Activated naive CD4-positive, alpha-beta T cell treated with anti-CD3 and anti-CD28 coated beads, Interleukin-2, amount 50 U/mL, for 72 hours (primary cell): ENCODE results near the gene TMEM121. TPM values are rescaled to one million over a fixed set of nuclear protein-coding genes. Genes with fewer than 3 reads are reported as not detected.
A peak's percentile ranks its signal among the peaks of the same experiment; 100 is the strongest.
"Not testable (repeated sequence)": the region's sequence is repeated elsewhere in the genome, so short reads cannot be mapped to it uniquely, and the experiment has no call there.

ENCODE experiments used
- ATAC-seq, 2 donors: fragments of 150-1000 bp; cut with Tn5 transposase; 2 replicates each; pipeline ENCODE4 v1.10.0; 2021; ENCODE audit warnings: mild to moderate bottlenecking in 2 of 2, moderate library complexity in 2 of 2
- DNase-seq, 2 donors: peaks; one replicate each; pipeline ENCODE4 v3.0.0; 2021 to 2022; ENCODE audit warnings: low spot score in 2 of 2
- H3K27ac Mint-ChIP-seq, 2 donors: one replicate each; pipeline ENCODE4 v1.8.0; 2022; ENCODE audit warnings: mild to moderate bottlenecking in 2 of 2, mixed read lengths in 2 of 2
- H3K36me3 Mint-ChIP-seq, 2 donors: one replicate each; pipeline ENCODE4 v1.8.0; 2022; ENCODE audit warnings: mixed read lengths in 2 of 2
- H3K9me3 Mint-ChIP-seq, 2 donors: one replicate each; pipeline ENCODE4 v1.8.0; 2022; ENCODE audit warnings: mixed read lengths in 2 of 2
- total RNA-seq, 2 donors: library from RNA; stranded (reverse); gene quantifications; one replicate each; pipeline ENCODE4 v1.2.3, GENCODE V29; 2022

Gene TMEM121
- total RNA-seq, 2 donors from 2014 or later, result 2.2 to 10.2 TPM

GRCh38 chr14:105531088-105531893 is 4.9 kb downstream of the TMEM121 start:
- no peak for ATAC-seq
- Mint-ChIP-seq H3K27ac (no peak overlapping the region), H3K9me3 (no peaks in the 10 kb centered on the region), H3K36me3 (peaks cover 0 to 5% of the 10 kb centered on the region in 2 donors)
- DNase-seq, result no peak

DNA sequence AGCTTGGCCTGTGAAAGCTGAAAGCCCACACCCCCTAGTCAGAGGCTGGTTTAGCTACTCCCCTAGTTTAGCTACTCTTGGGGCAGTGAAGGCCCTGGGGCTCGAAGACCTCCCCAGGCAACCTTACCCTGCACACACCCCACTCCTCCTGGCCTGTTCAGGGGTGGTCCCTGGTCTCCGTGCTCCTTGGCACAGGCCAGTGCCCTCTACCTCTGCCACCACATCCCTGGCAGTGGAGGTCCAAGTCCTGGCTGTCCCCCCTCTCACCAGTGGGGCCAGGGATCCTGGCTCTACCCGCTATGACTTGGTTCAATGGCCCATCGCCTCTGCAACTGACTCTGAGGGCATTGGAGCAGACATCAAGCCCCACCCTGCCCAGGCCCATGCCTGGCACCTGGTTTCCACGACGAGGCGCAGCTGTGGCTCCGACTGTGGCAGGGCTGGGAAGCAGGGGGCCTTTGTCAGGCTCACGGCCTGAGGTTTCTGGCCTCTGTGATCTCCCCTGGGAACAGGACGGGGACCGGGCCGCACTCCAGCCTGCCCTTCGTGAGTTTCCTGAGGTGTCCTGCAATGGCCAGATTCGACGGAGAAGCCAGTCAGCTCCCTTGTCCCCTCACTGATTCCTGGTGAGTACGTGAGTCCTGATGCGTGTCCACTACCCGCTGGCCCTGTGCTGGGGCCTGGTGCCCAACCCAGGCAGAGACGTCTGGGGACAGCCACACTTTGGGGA is 5.7 kb downstream of the TMEM121 start:
- Mint-ChIP-seq H3K9me3 (no peaks in the 10 kb centered on the region), H3K36me3 (peaks cover 0 to 5% of the 10 kb centered on the region in 2 donors)
- no peak for DNase-seq

DNA sequence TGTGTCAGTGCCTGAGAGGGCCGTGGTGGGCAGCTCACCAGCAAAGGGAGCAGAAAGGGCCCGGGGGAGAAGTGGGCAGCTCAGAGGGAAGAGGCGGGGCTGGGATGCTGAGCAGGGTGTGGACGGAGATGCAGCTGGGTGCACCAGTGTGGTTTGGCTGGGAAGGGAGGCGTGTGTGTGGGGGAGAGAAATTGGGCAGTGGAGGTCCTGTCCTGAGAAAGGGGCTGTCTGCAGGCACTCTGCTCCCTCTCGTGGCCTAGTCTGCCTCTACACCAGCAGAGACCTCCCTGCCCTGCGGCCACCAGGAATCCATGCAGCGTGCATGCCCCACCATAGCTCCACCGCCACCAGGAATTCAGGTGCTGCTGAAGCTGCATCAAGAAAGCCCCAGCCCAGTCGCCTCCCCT is 6.4 kb downstream of the TMEM121 start:
- Mint-ChIP-seq H3K27ac (no peak overlapping the region), H3K9me3 (no peaks in the 10 kb centered on the region), H3K36me3 (peaks cover 0 to 5% of the 10 kb centered on the region in 2 donors)
- no peak for DNase-seq
- ATAC-seq, result no peak

More for the DNA sequence above, 5.7 kb downstream of the TMEM121 start:
- H3K27ac Mint-ChIP-seq, result peak overlapping the region in 1 of 2 donors; percentile 22
- no peak for ATAC-seq

DNA sequence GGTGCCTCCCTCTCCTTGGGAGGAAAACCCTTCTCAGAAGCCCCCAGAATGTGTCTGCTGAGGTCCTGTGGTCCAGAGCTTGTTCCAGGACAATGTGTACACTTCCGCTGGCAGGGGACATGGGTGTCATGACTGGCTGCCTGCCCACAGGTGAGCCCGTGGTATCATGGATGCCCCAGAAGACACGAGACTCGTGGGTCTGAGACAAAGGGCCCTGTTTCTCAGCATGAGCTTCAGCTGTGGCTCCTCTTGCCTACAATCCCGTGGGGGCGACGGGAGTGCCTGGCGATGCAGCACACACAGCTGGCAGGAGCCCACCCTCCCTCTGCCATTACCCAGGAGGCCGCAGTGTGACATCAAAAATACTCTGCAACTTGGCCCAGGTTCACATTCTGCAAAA is 7.0 kb downstream of the TMEM121 start:
- ATAC-seq (no peak), DNase-seq (no peak)
- H3K27ac Mint-ChIP-seq, result no peak overlapping the region
- peaks cover 0 to 5% of the 10 kb centered on the region in 2 donors for H3K36me3 Mint-ChIP-seq
- no peaks in the 10 kb centered on the region for H3K9me3 Mint-ChIP-seq

DNA sequence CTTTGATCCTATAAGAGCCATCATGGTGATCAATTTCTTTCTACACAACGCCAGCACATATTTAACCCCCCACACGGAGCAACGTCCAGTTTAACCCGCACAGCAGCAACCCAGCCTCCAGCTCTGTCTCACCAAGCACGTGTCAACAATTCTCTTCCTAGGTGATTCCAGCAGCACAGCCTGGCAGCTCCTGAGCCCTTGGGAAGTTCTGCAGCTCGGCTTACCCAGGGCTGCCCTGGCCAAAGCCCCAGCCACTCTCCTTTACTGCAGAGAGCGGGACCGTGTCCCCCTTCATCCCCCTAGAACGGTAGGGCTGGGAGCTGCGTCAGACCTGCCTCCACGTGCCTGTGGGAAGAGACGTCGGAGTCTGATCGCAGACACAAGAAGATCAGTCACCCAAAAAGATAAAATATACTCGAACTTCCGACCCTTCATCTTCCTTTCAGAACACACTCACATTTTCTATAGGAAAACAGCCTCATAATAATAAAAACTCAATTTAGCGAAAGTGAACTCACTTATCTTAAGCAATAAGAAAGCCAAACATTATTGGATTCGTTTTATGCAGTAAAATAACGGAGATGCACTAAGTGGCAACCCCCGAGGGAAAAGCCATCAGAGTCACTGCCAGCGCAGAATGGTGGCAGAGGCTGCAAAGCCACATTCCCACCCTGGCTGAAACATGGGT is 7.6 kb downstream of the TMEM121 start:
- Mint-ChIP-seq H3K36me3 (peaks cover 0 to 4% of the 10 kb centered on the region in 2 donors), H3K9me3 (no peaks in the 10 kb centered on the region), H3K27ac (no peak overlapping the region)
- ATAC-seq (no peak), DNase-seq (no peak)

DNA sequence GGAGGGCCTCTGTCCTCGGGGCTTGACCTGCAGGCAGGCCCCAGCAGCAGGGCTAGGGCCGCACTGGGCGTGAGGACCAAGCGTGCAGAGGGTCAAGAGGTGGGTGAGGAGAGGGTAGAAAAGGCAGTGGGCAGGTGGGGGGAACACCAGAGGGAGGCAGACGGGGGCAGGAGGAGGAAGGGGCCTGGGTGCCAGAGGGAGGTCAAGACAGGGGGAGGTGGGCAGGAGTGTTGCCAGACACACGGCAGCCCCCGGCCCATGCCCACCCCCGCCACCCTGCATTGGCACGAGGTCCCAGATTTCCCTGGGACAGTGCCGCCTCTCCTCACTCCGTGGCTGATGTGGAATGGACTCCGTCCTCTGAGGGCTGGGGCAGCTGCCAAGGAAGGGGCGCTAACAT is 8.2 kb downstream of the TMEM121 start:
- DNase-seq, result no peak
- Mint-ChIP-seq H3K36me3 (no peaks in the 10 kb centered on the region), H3K9me3 (no peaks in the 10 kb centered on the region)

GRCh38 chr14:105536051-105536450 is 9.7 kb downstream of the TMEM121 start:
- Mint-ChIP-seq H3K36me3 (no peaks in the 10 kb centered on the region), H3K27ac (no peak overlapping the region), H3K9me3 (no peaks in the 10 kb centered on the region)
- ATAC-seq (no peak), DNase-seq (no peak)

More for the DNA sequence above, 8.2 kb downstream of the TMEM121 start:
- no peak overlapping the region for H3K27ac Mint-ChIP-seq
- ATAC-seq, result no peak

DNA sequence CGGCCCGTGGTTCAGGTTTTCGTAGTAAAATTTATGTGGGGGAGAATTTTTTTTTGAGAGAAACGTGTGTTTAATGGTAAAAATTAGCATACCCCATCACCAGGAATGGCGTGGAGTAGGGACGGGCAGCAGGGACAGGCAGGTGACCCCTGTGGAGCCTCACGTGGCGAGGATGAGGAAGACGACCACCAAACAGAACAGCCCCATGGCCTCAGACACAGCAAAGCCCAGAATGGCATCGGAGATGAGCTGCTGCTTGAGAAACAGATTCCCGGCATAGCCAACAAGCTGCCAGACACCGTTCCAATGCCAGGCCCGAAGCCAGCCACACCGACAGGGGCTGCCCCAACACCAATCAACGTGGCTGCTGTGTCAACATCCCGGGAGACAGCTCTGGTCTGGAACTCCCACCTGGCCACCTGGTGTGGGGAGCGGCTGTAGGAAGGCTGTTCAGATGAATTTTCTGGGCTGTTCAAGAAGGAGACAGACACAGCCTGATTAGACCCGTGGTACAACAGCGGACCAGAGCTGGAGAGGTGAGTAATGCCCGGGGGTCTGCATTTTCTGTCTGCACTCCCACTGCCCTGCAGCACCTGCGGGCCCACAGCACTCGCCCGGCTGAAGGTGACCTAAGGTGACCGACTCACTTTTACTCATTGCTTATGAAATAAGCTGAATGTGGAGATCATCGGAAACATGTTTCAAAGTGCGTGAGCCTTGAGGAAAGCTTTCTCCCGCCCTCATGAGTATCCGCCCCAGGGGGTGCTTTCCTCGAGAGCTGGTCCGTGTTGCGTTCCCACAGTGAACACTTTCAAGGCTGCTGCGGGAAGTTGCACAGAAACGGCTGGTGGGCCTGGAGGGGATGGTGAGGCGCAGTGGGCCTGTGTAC is 10.6 kb downstream of the TMEM121 start:
- H3K9me3 Mint-ChIP-seq, result no peaks in the 10 kb centered on the region
- H3K27ac Mint-ChIP-seq, result peak overlapping the region in 1 of 2 donors; percentile 25
- ATAC-seq (no peak), DNase-seq (no peak)
- H3K36me3 Mint-ChIP-seq, result no peaks in the 10 kb centered on the region

DNA sequence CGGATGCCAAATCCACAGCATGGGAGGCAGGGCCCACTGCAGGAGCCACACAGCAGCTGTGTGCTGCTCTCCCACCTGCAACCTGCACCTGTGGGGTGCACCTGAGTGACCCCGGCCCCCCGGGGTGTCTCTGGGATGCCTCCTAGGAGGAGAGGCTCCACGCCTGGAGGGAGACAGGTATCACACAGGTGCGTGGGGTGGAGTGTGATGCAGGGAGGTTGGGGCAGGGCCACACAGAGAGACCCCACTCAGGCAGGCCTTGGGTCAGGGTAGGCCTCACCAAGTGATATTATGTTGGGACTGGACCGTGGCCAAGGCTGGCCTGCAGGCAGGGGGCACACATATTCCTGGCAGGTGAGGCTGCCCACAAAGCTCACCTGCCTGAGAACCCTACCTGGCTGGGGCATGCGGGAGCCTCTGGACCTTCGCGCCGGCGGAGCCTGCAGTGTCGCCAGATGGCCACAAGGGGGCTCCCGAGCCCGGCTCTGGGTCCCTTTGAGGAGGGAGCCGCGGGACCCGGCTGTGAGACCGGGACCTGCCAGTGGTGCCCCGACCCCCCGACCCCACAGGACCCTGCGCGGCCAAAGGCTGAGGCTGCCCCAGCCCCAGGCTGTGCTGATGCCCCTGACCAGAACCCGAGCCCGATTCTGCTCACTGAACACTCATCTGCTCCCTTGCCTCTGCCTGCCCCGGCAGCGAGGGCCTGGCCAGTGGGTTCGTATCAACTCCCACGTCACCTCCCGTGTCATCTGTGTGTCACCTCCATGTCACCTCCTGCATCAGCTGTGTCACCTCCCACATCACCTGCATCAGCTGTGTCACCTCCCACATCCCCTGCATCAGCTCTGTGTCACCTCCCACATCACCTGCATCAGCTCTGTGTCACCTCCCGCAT is 11.4 kb downstream of the TMEM121 start:
- DNase-seq, result peak; percentile 73 to 89
- no peaks in the 10 kb centered on the region for H3K9me3 Mint-ChIP-seq
- H3K27ac Mint-ChIP-seq, result no peak overlapping the region
- H3K36me3 Mint-ChIP-seq, result no peaks in the 10 kb centered on the region
- peak; percentile 84 to 89 for ATAC-seq

- peak in 1 of 2 donors; percentile 51 for DNase-seq
- no peak overlapping the region for H3K27ac Mint-ChIP-seq
- no peaks in the 10 kb centered on the region for H3K9me3 Mint-ChIP-seq
- ATAC-seq, result no peak
- H3K36me3 Mint-ChIP-seq, result no peaks in the 10 kb centered on the region
These were observed 12.2 kb downstream of the TMEM121 start for GRCh38 chr14:105538481-105539049.

GRCh38 chr14:105540811-105541210 is 14.4 kb downstream of the TMEM121 start:
- no peak for ATAC-seq
- no peak for DNase-seq
- Mint-ChIP-seq H3K27ac (no peak overlapping the region), H3K9me3 (no peaks in the 10 kb centered on the region), H3K36me3 (no peaks in the 10 kb centered on the region)

DNA sequence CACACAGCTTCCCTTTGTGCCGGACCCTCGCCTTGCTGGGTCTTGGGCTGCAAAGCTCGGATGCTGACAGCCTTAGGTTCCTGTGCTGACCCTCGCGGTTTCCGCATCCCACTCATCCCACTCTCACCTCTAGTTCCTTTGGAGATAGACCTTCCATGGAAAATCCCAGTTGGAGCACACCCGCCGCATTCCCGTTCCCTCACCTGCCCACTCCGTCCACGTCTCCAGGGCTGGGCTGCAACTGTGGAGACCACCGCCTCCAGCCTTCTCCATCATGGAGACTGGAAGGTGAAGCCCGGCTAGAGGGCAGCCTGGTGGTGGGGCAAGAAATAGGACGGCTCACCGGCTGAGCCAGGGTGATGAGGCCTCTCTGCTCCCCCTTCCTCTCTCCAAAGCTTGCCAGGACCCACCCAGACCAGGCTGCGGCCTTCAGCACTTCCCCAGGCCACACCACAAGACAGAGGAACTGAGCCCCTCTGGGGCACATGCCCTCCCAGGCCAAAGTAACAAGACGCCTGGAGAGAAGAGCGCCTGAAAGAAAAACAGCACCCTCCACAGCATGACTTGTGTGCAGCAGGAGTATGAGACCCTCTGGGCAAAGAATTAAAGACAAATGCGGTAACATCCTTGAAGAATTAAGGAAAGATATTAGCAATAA is 15.0 kb downstream of the TMEM121 start:
- no peak for ATAC-seq
- no peak for DNase-seq
- Mint-ChIP-seq H3K27ac (no peak overlapping the region), H3K9me3 (no peaks in the 10 kb centered on the region), H3K36me3 (no peaks in the 10 kb centered on the region)

GRCh38 chr14:105545676-105546075 is 19.3 kb downstream of the TMEM121 start:
- H3K9me3 Mint-ChIP-seq, H3K27ac Mint-ChIP-seq, H3K36me3 Mint-ChIP-seq, DNase-seq, ATAC-seq: not testable (repeated sequence)

GRCh38 chr14:105546410-105546809 is 20.0 kb downstream of the TMEM121 start:
- not testable (repeated sequence) for H3K36me3 Mint-ChIP-seq, ATAC-seq

GRCh38 chr14:105547072-105547471 is 20.7 kb downstream of the TMEM121 start:
- not testable (repeated sequence) for ATAC-seq, DNase-seq, H3K36me3 Mint-ChIP-seq, H3K27ac Mint-ChIP-seq, H3K9me3 Mint-ChIP-seq

More at GRCh38 chr14:105546410-105546809, 20.0 kb downstream of the TMEM121 start:
- not testable (repeated sequence) for H3K27ac Mint-ChIP-seq, H3K9me3 Mint-ChIP-seq, DNase-seq
